HFF-Myc (cell line): Measurements from ENCODE around the gene AJAP1.
"Not testable (repeated sequence)": the region's sequence is repeated elsewhere in the genome, so short reads cannot be mapped to it uniquely, and the experiment has no call there.

ENCODE experiments used
- DNase-seq: peaks from one replicate; pipeline ENCODE4 v3.0.0-alpha.2; 2011; ENCODE audit warnings: low read depth; ENCODE audit errors: extremely low read depth
- H3K4me3 ChIP-seq: replicated peaks from 2 replicates; pipeline ENCODE4 v1.5.1; 2011; ENCODE audit warnings: low read depth, mild to moderate bottlenecking, control low read depth, low read length
- CTCF ChIP-seq: IDR thresholded peaks from 2 replicates; pipeline ENCODE4 v1.5.1; 2012; ENCODE audit warnings: mild to moderate bottlenecking, low read depth, low read length, control low read depth; ENCODE audit errors: missing control alignments

Gene AJAP1

GRCh38 chr1:4664095-4664494 is 9.7 kb downstream of the AJAP1 start:
- no peak for TF ChIP-seq CTCF
- H3K4me3 ChIP-seq: no peak overlapping the region
- DNase-seq: no peak

GRCh38 chr1:4664606-4665005 is 10.2 kb downstream of the AJAP1 start:
- no peak overlapping the region for H3K4me3 ChIP-seq
- no peak for TF ChIP-seq CTCF
- DNase-seq: no peak

- DNase-seq: no peak
- H3K4me3 ChIP-seq: no peak overlapping the region
- no peak for TF ChIP-seq CTCF
These were observed 11.0 kb downstream of the AJAP1 start for GRCh38 chr1:4665456-4665855.

- not testable (repeated sequence) for DNase-seq, H3K4me3 ChIP-seq
These were observed 12.3 kb downstream of the AJAP1 start for GRCh38 chr1:4666683-4667082.

GRCh38 chr1:4668743-4669700 is 14.6 kb downstream of the AJAP1 start:
- DNase-seq: no peak
- no peak for TF ChIP-seq CTCF
- H3K4me3 ChIP-seq: no peak overlapping the region

- TF ChIP-seq CTCF: no peak
- no peak for DNase-seq
- no peak overlapping the region for H3K4me3 ChIP-seq
These were observed 15.9 kb downstream of the AJAP1 start for GRCh38 chr1:4670265-4670664.

- H3K4me3 ChIP-seq: no peak overlapping the region
- no peak for TF ChIP-seq CTCF
- no peak for DNase-seq
These were observed 17.4 kb downstream of the AJAP1 start for GRCh38 chr1:4671828-4672227.
